Kidney epithelial cell (primary cell): ENCODE measurements around the gene IRX6. TPM values are rescaled to one million over a fixed set of nuclear protein-coding genes. Genes with fewer than 3 reads are reported as not detected.

Experiments used
- DNase-seq: peaks from one replicate; pipeline ENCODE4 v3.0.0-alpha.2; 2010; ENCODE audit warnings: low read depth
- H3K27me3 ChIP-seq: 2 replicates; pipeline ENCODE4 v1.6.0; 2011; ENCODE audit warnings: low read length; ENCODE audit not compliant: control insufficient read depth, insufficient read depth
- H3K36me3 ChIP-seq: 2 replicates; pipeline ENCODE4 v1.5.1; 2011; ENCODE audit warnings: low read length; ENCODE audit not compliant: control insufficient read depth, insufficient read depth
- H3K4me3 ChIP-seq: 2 replicates; pipeline ENCODE4 v1.5.1; 2011; ENCODE audit warnings: low read depth, mild to moderate bottlenecking, control low read depth, low read length
- CTCF ChIP-seq: IDR thresholded peaks from 2 replicates; pipeline ENCODE4 v1.5.1; 2011; ENCODE audit warnings: mild to moderate bottlenecking, moderate library complexity, low read length, control low read depth, inconsistent platforms; ENCODE audit not compliant: insufficient read depth, poor library complexity, severe bottlenecking
- total RNA-seq: library from RNA; depleted of rRNA; stranded (reverse); fragments of >200 nt; gene quantifications from 2 replicates; pipeline ENCODE4 v1.2.3, GENCODE V29; 2015

The IRX6 gene
- total RNA-seq, 1 donor from 2014 or later, result 1.3 TPM

GRCh38 chr16:55329791-55330428, 5.9 kb downstream of the IRX6 start:
- DNase-seq, result no peak
- Histone ChIP-seq H3K4me3 (no peak overlapping the region), H3K36me3 (no peaks in the 10 kb centered on the region), H3K27me3 (peaks cover 65% of the 10 kb centered on the region)
- TF ChIP-seq CTCF, result no peak

- no peak for DNase-seq
- H3K36me3 ChIP-seq, result no peaks in the 10 kb centered on the region
- no peak for TF ChIP-seq CTCF
- peaks cover 57% of the 10 kb centered on the region for H3K27me3 ChIP-seq
- H3K4me3 ChIP-seq, result no peak overlapping the region
These were observed 7.0 kb downstream of the IRX6 start for GRCh38 chr16:55330781-55331647.

DNA sequence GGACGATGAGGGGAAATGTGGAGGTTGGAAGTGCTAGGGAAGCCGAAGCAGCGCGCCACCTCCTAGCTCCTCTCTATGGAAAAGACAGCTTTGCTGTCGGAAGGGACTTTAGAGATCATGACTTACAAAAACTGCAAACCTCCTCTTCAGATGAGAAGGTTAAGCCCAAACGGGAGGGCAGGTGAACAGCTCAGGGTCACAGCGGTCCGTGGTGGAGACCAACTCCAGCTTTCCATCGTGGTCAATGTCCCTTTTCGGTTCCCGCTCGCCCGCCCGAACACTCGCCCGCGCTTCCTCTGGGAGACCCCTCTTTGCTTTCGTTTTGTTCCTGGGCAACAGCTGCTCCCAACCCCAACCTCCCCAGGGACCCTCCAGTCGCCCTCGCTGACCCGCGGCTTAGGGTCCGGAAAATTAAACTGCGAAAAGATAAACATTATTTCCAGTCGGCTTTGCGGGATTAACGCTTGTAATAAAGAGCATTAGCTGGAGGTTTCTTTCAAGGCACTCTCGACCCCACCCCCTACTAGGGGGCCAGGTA, 7.7 kb downstream of the IRX6 start:
- Histone ChIP-seq H3K27me3 (peaks cover 55% of the 10 kb centered on the region), H3K4me3 (no peak overlapping the region), H3K36me3 (no peaks in the 10 kb centered on the region)
- TF ChIP-seq CTCF, result no peak
- DNase-seq, result no peak

GRCh38 chr16:55333684-55334083, 9.7 kb downstream of the IRX6 start:
- no peak for TF ChIP-seq CTCF
- Histone ChIP-seq H3K36me3 (no peaks in the 10 kb centered on the region), H3K27me3 (peaks cover 40% of the 10 kb centered on the region), H3K4me3 (no peak overlapping the region)
- no peak for DNase-seq

GRCh38 chr16:55338646-55339045, 14.6 kb downstream of the IRX6 start:
- no peak for DNase-seq
- Histone ChIP-seq H3K27me3 (no peaks in the 10 kb centered on the region), H3K4me3 (no peak overlapping the region), H3K36me3 (no peaks in the 10 kb centered on the region)
- TF ChIP-seq CTCF, result no peak
